ENCODE measurements around the gene ICAM5. TPM values are rescaled to one million over a fixed set of nuclear protein-coding genes. Genes with fewer than 3 reads are reported as not detected.

The ICAM5 gene
- total and polyA plus RNA-seq, 9 of the 15 experiments (the other 6 are each of a cell fraction or from before 2014, with no cell fraction given) = 0.10 to 114 (median 13.7) TPM

GRCh38 chr19:10299545-10300458 is 10.1 kb downstream of the ICAM5 start (continued):
- no peak for TF ChIP-seq ZBTB34 (CRISPR knock-in tag; IDR thresholded peaks at IDR 0.05)
- no peak for TF ChIP-seq PTTG1 (tag; IDR thresholded peaks at IDR 0.05; ENCODE audit: low read depth)
- no peak for TF ChIP-seq CBX2 (IDR thresholded peaks at IDR 0.05; ENCODE audit: insufficient read depth, low read length, poor library complexity, severe bottlenecking)
- no peak for TF ChIP-seq ZBTB43 (CRISPR knock-in tag; IDR thresholded peaks at IDR 0.05)
- no peak for TF ChIP-seq GABPB1 (CRISPR knock-in tag; IDR thresholded peaks at IDR 0.05)
- TF ChIP-seq SNAPC5 (CRISPR knock-in tag; IDR thresholded peaks at IDR 0.05) = no peak
- no peak for TF ChIP-seq SAFB2 (IDR thresholded peaks at IDR 0.05; ENCODE audit: borderline replicate concordance, low read depth, low read length, severe bottlenecking)
- peak; percentile 61 for TF ChIP-seq CXXC5 (CRISPR knock-in tag; IDR thresholded peaks at IDR 0.05)
- TF ChIP-seq TCF3 (CRISPR knock-in tag; IDR thresholded peaks at IDR 0.05) = peak; percentile 94
- TF ChIP-seq HDGF (IDR thresholded peaks at IDR 0.05) = 0 out of 2 replicates have a peak, but pooled peaks have one; percentile 56
- TF ChIP-seq TCF15 (CRISPR knock-in tag; IDR thresholded peaks at IDR 0.05) = no peak
- TF ChIP-seq ZNF134 (CRISPR knock-in tag; conservative IDR thresholded peaks at IDR 0.05) = no peak
- no peak for TF ChIP-seq CCAR2 (IDR thresholded peaks at IDR 0.05; ENCODE audit: low read depth, low read length)
- no peak for TF ChIP-seq HMG20B (CRISPR knock-in tag; IDR thresholded peaks at IDR 0.05)
- no peak for TF ChIP-seq ZBED1 (IDR thresholded peaks at IDR 0.05)
- TF ChIP-seq ZNF316 (IDR thresholded peaks at IDR 0.05) = peak; percentile 10; the same call in 1 of the 2 replicates
- TF ChIP-seq BACH1 (tag; IDR thresholded peaks at IDR 0.05) = no peak
- TF ChIP-seq ZNF23 (CRISPR knock-in tag; IDR thresholded peaks at IDR 0.05) = no peak
- TF ChIP-seq CHD1 (IDR thresholded peaks at IDR 0.05; ENCODE audit: low read length) = no peak
- no peak for TF ChIP-seq IRF2 (CRISPR knock-in tag; IDR thresholded peaks at IDR 0.05)
- peak; percentile 78 for TF ChIP-seq MCM2 (IDR thresholded peaks at IDR 0.05; ENCODE audit: low read depth)
- peak; percentile 88 for TF ChIP-seq L3MBTL2 (IDR thresholded peaks at IDR 0.05)
- peak; percentile 69 for TF ChIP-seq SPI1 (IDR thresholded peaks at IDR 0.05; ENCODE audit: borderline replicate concordance, low read depth, low read length)
- TF ChIP-seq ZBTB7A (IDR thresholded peaks at IDR 0.05; ENCODE audit: borderline replicate concordance, control insufficient read depth, low read depth, low read length) = peak; percentile 84
- TF ChIP-seq TEAD1 (CRISPR knock-in tag; IDR thresholded peaks at IDR 0.05) = 0 out of 4 replicates have a peak, but pooled peaks of 1 of the 2 experiments have one; percentile 52

Measured in K562 (cell line).